Lung (tissue), 12 donors: ENCODE data around the gene LRRC4B. TPM values are rescaled to one million over a fixed set of nuclear protein-coding genes. Genes with fewer than 3 reads are reported as not detected.

Experiments
- ATAC-seq: fragments of 200-7000 bp; cut with Tn5 transposase; one replicate; pipeline ENCODE4 v1.9.1; 2020; ENCODE audit warnings: moderate number of reproducible peaks; ENCODE audit not compliant: insufficient read depth, low FRiP score
- DNase-seq, 3 donors: peaks; one replicate each; pipeline ENCODE4 v3.0.0-alpha.2; 2013 to 2017
- H3K27ac ChIP-seq, 2 donors: one replicate each; pipeline ENCODE4 v1.5.1; 2013; ENCODE audit warnings: mild to moderate bottlenecking in 2 of 2, moderate library complexity in 2 of 2, control low read depth in 1 of 2, inconsistent platforms in 1 of 2, low read depth in 1 of 2, low read length in 1 of 2
- H3K27me3 ChIP-seq, 3 donors: one replicate each; pipeline ENCODE4 v1.5.1; 2013; ENCODE audit warnings: low read length in 2 of 3; ENCODE audit not compliant: control insufficient read depth in 3 of 3, insufficient read depth in 3 of 3
- H3K36me3 ChIP-seq, 4 donors: one replicate each; pipeline ENCODE4 v1.5.1; 2013; ENCODE audit warnings: low read length in 4 of 4, mild to moderate bottlenecking in 1 of 4, moderate library complexity in 1 of 4; ENCODE audit not compliant: control insufficient read depth in 4 of 4, insufficient read depth in 4 of 4
- H3K4me1 ChIP-seq, 5 donors: one replicate each; pipeline ENCODE4 v1.5.1; 2013; ENCODE audit warnings: low read length in 5 of 5, mild to moderate bottlenecking in 2 of 5, moderate library complexity in 1 of 5; ENCODE audit not compliant: control insufficient read depth in 5 of 5, insufficient read depth in 5 of 5
- H3K4me3 ChIP-seq: one replicate; pipeline ENCODE4 v1.5.1; 2013; ENCODE audit warnings: mild to moderate bottlenecking, control low read depth, moderate library complexity
- H3K9ac ChIP-seq, 2 donors: one replicate each; pipeline ENCODE4 v1.5.1; 2013; ENCODE audit warnings: low read length in 2 of 2, control low read depth in 1 of 2; ENCODE audit not compliant: insufficient read depth in 1 of 2
- H3K9me3 ChIP-seq, 4 donors: one replicate each; pipeline ENCODE4 v1.5.1; 2013; ENCODE audit warnings: low read length in 3 of 4, mild to moderate bottlenecking in 1 of 4, moderate library complexity in 1 of 4; ENCODE audit not compliant: control insufficient read depth in 4 of 4, insufficient read depth in 3 of 4
- CTCF ChIP-seq: IDR thresholded peaks from 2 replicates; pipeline ENCODE4 v1.5.1; 2012; ENCODE audit warnings: mild to moderate bottlenecking; ENCODE audit errors: control extremely low read depth, extremely low read depth
- WGBS, 2 donors: extraction: QIAGEN DNeasy Blood & Tissue Kit; methylation state at CpG; one replicate each; pipeline ENCODE4 v1.1.7; 2013; 5-methylcytosine and 5-hydroxymethylcytosine counted together
- polyA plus RNA-seq, 2 donors: library from polyadenylated mRNA; stranded (reverse); fragments of 200-250 nt; gene quantifications; one replicate each; pipeline ENCODE4 v1.2.1, GENCODE V29; 2013
- total RNA-seq, 2 donors: library from RNA; depleted of rRNA in 1 of 2; stranded (reverse); fragments of >200 nt in 1 of 2; gene quantifications; one replicate each; pipeline ENCODE4 v1.2.1, GENCODE V29; 2014 to 2021
- donor health status: control.
- donor health status: control.
- donor health status: Bipolar disorder and iron deficiency.
- donor health status: healthy.
- donor health status: DM: yes; HTN: yes; CAD: no.

The LRRC4B gene
- total and polyA plus RNA-seq, 4 donors = 1.7 to 10.8 (median 2.7) TPM

- ATAC-seq (no peak), DNase-seq (no peak)
- Histone ChIP-seq H3K27ac (peak overlapping the region in 1 of 2 donors; percentile 97), H3K4me3 (no peak overlapping the region), H3K36me3 (peaks cover 0 to under 1% (median 0%) of the 10 kb centered on the region in 4 donors), H3K4me1 (no peaks in the 10 kb centered on the region), H3K9me3 (no peaks in the 10 kb centered on the region), H3K9ac (no peak overlapping the region), H3K27me3 (peaks cover 0 to 17% (median 9%) of the 10 kb centered on the region in 3 donors)
- TF ChIP-seq CTCF = no peak
- 62 to 76% methylated on average over 5 to 10 of the region's 10 CpGs for WGBS, 2 donors
Observed at GRCh38 chr19:50500753-50501151, 67.5 kb downstream of the LRRC4B start.

- H3K36me3 ChIP-seq = no peaks in the 10 kb centered on the region
- peaks cover 0 to 17% (median 9%) of the 10 kb centered on the region in 3 donors for H3K27me3 ChIP-seq
- H3K27ac ChIP-seq = peak overlapping the region in 1 of 2 donors; percentile 97
- H3K4me1 ChIP-seq = no peaks in the 10 kb centered on the region
- DNase-seq (peak in 2 of 3 donors; percentile 30 to 34), ATAC-seq (no peak)
- no peak for TF ChIP-seq CTCF
- no peaks in the 10 kb centered on the region for H3K9me3 ChIP-seq
- 53 to 68% methylated on average over 27 of the region's 27 CpGs for WGBS, 2 donors
- no peak overlapping the region for H3K9ac ChIP-seq
- H3K4me3 ChIP-seq = no peak overlapping the region
Observed at GRCh38 chr19:50500060-50500752, 68.0 kb downstream of the LRRC4B start.

- no peaks in the 10 kb centered on the region for H3K9me3 ChIP-seq
- 84 to 87% methylated on average over 11 of the region's 11 CpGs for WGBS, 2 donors
- H3K36me3 ChIP-seq = no peaks in the 10 kb centered on the region
- DNase-seq (no peak), ATAC-seq (no peak)
- no peak overlapping the region for H3K9ac ChIP-seq
- peak overlapping the region in 1 of 2 donors; percentile 97 for H3K27ac ChIP-seq
- no peak for TF ChIP-seq CTCF
- H3K4me1 ChIP-seq = no peaks in the 10 kb centered on the region
- peaks cover 0 to 17% (median 14%) of the 10 kb centered on the region in 3 donors for H3K27me3 ChIP-seq
- no peak overlapping the region for H3K4me3 ChIP-seq
Observed at GRCh38 chr19:50498219-50499056, 69.8 kb downstream of the LRRC4B start.
